HG02885 (cell line): Measurements from ENCODE around the gene CMPK1.
"Not testable (repeated sequence)": the region's sequence is repeated elsewhere in the genome, so short reads cannot be mapped to it uniquely, and the experiment has no call there.

ENCODE experiments used
- ATAC-seq: cut with Tn5 transposase; IDR thresholded peaks from one replicate; pipeline ENCODE4 v1.9.1; 2021; ENCODE audit warnings: mild to moderate bottlenecking; ENCODE audit not compliant: unreplicated experiment, poor library complexity

Gene CMPK1

DNA sequence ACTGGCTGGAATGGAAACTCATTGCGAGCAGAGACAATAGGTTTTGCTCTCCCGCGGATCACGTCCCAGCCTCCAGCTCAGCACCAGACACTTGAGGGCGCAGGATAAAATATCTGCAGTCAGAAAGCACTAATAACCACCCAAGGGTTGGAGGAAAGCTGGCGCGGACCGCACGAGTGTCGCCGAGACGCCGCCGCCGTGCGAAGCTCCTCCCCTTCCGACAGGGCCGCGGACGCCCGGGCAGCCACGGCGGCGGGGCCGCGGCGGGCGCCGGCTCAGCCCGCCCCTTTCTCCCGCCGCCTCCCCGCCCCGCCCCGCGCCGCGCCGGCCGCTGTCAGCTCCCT, at the start of gene CMPK1:
Gene CMPK1, plus strand, starts transcription at position 213 of the 344 bp plus-strand sequence. CDS start 156 bp downstream, outside the sequence.
- peak; percentile 82 for ATAC-seq

DNA sequence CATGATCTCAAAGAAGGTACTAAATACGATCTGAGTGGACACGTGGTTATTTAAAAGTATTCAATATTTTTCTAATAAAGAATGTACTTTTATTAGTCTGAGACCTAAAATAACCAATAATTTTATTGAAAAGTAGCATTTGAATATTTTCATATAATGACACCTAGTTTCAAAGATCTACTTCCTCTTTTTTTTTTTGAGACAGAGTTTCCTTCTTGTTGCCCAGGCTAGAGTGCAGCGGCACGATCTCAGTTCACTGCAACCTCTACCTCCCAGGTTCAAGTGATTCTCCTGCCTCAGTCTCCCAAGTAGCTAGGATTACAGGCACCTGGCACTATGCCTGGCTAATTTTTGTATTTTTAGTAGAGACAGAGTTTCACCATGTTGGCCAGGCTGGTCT, 45.5 kb upstream of the CMPK1 start:
- ATAC-seq = not testable (repeated sequence)

DNA sequence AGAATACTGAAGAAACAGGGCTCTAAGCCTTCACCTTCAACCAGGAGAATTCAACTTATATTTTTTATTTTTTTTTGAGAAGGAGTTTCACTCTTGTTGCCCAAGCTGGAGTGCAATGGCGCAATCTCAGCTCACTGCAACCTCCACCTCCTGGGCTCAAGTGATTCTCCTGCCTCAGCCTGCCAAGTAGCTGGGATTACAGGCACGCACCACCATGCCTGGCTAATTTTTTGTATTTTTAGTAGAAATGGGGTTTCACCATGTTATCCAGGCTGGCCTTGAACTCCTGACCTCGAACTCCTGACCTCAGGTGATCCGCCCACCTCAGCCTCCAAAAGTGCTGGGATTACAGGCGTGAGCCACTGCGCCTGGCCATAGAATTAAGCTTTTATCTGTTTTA, 38.7 kb upstream of the CMPK1 start:
- ATAC-seq = not testable (repeated sequence)

DNA sequence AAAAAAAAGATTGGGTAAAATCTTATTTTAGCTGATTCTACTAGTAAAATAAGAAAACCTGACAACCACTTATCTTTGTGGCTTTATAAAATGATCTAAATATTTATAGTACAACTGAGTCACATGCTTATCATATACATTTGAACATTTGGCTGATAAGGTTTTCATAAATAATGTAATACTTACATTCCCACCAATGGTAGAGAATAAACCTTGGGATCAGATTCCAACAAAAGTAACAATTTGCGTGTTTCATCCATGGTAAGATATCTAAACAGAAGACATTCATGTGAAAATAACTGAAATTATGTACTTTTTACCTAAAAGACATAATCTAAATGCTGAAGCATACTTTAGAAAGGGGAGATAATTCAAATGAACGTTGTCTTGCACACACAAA, 38.0 kb upstream of the CMPK1 start:
- no peak for ATAC-seq

DNA sequence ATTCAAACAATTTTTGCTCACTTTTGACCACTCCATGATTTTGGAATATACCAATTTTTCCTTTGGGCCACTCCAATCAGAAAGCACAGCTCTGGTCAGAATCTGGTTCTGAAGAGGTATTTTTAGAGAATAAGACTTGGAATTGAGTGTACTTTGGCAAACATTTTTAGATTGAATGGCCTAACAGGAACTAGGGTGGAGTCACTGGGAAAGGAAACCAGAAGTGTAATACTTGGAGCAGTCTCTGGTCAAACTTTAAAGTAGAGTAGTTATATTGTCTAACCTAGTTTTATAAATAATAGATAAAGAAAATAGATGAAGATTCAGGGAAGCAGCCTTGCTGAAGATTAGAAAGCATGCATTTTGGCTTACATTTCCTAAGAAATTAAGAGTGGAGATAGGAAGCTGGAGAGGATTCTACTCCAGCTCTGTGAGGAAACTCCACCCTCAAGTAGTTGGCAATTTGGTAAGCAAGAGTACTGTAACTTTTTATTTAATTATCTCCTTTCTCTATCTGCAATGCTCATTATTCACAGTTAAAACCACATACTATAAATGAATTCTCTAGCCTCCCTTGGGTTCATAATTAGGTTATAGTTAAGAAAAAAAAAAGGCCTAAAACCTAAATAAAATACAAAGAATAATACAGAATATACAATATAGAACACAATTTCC, 35.4 kb upstream of the CMPK1 start:
- ATAC-seq = no peak

DNA sequence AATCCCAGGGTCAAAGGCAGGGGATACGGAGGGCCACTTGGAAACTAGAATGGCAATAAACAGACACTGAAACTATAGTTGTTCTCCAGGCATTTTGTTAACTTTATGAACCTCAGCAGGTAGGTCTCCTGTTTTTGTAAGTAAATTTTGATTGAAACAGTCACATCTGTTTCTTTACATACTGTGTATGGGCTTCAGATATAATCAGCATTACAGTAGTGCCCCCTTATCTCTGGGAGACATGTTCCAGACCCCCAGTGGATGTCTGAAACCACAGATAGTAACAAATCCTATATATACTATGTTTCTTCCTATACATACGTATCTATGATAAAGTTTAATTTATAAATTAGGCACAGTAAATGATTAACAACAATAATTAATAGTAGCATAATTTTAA, 31.1 kb upstream of the CMPK1 start:
- ATAC-seq = no peak

DNA sequence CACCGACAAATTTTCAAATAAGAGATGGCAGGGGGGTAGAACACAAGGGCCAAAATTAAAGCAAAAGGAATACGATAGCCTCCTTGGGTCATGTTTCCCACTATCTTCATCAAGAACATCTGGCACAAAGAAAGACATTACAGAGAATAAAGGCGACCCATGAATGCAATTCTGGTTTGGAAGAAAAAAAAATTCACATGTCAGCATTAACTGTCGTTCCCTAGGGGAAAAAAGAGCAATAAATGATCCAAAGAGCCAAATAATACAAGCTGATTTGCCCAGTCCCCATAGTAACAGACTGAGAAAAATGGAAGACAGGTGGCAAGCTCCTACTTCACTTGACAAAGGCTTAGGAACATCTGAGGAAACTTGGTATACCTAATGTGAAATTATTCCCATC, 24.2 kb upstream of the CMPK1 start:
- no peak for ATAC-seq

- peak; percentile 97 for ATAC-seq
Observed at GRCh38 chr1:47313915-47314664, 19.5 kb upstream of the CMPK1 start, which contains the start of gene STIL. TSS of gene STIL (minus strand) at chr1:47314147. CDS start at chr1:47310319, 3,828 bp downstream.

DNA sequence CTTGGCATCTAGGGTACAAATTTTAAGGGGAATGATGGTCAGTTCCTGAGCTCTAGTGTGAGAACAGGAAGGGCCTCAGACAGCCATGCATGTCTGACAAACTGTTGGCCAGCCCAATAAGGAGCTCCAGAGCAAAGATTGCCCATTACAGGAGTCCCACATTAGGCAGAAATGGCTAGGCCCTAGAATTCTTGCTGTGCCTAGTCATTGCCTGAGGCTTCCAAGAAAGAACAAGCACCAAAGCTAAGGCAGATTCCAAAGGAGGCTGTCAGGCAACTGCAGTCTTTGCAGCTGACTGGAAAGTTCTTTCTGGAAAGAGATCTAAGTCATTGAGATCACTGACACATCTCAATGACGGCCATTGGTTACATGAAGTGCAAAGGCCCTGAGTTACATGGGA, 15.7 kb upstream of the CMPK1 start:
- no peak for ATAC-seq

DNA sequence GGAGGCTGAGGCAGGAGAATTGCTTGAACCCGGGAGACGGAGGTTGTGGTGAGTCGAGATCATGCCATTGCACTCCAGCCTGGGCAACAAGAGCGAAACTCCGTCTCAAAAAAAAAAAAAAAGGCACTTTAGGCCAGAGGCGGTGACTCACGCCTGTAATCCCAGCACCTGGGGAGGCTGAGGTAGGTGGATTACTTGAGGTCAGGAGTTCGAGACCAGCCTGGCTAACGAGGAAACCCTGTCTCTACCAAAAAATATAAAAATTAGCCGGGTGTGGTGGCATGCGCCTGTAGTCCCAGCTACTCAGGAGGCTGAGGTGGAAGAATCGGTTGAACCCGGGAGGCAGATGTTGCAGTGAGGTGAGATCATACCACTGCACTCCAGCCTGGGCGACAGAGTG, 13.6 kb upstream of the CMPK1 start:
- ATAC-seq = not testable (repeated sequence)

DNA sequence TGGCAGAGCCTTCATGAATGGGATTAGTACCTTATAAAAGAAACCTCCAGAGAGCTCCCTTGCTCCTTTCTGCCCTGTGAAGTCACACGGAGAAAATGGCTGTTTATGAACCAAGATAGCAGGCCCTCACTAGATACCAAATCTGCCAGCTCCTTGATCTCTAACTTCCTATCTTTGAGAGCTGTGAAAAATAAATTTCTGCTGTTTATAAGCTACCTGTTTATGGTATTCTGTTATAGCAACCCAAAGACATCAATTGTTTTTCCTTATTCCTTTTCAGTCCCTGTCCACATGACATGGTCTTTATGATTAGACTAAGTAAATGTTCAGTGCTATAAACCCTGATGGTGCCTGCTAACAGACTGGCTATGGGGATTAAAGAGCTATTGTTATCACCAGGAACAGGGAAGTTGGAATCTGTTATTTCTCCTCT, 10.0 kb upstream of the CMPK1 start:
- ATAC-seq = no peak

- ATAC-seq = no peak
Observed at GRCh38 chr1:47324682-47325081, 8.9 kb upstream of the CMPK1 start.

DNA sequence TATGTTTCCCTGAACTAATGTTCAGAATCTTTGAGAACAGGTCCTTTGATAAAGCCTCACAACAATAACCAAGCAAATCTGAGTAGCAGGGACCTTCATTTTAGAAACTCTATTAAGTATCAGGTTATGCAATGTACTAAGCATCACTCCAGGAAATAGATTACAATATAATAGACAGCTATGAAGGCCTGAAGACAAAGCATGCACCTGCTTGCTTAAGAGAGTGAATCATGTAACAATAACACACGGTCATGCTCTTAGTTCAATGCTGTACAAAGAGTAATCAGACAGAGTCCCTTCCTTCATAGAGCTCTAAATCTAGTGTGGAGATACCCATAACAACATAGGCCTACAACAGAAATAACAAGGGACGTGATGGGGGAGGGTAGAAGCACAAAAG, 8.1 kb upstream of the CMPK1 start:
- ATAC-seq = no peak

- no peak for ATAC-seq
Observed at GRCh38 chr1:47326271-47326670, 7.3 kb upstream of the CMPK1 start.

DNA sequence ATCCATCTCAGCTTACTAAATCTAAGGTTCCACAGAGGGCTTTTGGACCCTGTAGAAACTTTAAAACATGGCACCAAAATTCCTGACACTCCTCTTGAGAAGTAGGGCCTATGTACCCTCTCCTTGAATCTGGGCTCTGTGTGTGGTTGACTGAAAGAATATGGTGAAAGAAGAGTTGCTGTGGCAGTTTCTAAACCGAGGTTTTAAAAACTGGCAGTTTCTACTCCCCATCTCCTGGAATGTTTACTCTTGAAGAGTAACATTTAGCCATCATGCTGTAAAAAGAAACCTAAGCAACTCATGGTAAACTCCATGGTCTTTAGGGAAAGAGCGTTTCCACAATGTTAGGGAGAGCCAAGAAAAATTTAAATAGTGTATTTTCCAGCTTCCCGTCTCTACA, 4.6 kb upstream of the CMPK1 start:
- ATAC-seq = no peak

GRCh38 chr1:47330212-47330611, 3.4 kb upstream of the CMPK1 start:
- ATAC-seq = no peak

- no peak for ATAC-seq
Observed at GRCh38 chr1:47331875-47332274, 1.7 kb upstream of the CMPK1 start.

GRCh38 chr1:47332779-47333577, 612 bp upstream of the CMPK1 start:
- no peak for ATAC-seq

GRCh38 chr1:47333922-47334764, 553 bp downstream of the CMPK1 start:
- peak; percentile 85 for ATAC-seq

GRCh38 chr1:47334765-47335435, 1.3 kb downstream of the CMPK1 start:
- no peak for ATAC-seq
